Raji (cell line): ENCODE results near the gene DHRS7B.

Experiments
- POLR2A ChIP-seq: IDR thresholded peaks from 2 replicates; pipeline ENCODE4 v1.6.1; 2011; ENCODE audit warnings: low read depth, low read length, control low read depth; ENCODE audit not compliant: insufficient read depth

Gene DHRS7B

DNA sequence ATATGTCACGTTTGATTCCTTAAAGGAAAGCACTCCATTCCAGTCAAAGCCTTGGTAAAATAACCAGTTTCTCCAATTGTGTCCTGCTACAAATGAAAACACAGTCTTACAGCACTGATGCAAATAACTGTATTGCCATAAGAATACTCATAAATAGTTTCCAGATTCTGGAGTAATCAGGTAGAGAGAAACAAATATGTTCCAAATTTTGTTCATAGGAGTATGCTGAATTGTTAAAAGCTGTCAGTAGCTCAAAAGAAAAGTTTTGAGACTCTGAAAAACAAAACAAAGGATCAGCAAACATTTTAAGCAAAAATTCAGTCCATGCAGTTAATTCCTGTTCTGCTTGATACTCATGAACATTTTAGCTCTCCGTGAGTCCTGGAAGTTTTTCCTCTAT lies 7.8 kb downstream of the DHRS7B start:
- no peak for TF ChIP-seq POLR2A

DNA sequence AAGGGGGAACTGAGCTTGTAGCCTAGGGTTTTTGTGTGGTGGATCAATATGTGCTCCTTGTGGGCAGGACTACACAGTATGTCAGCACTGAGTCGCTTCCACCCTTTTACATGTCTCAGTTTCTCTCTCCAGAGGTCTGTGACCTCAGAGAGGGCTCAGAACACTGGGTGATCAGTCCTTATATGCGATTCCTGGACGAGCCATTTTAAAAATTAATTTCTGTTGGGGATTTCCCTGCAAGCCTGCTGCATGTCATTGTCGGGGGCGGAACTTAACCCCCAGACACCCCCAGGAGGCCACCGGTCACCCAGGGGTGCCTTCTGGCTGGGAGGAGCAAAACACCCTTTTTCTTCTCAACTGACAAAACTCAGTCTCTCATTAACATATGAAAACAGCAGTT lies 14.1 kb downstream of the DHRS7B start:
- TF ChIP-seq POLR2A: no peak

DNA sequence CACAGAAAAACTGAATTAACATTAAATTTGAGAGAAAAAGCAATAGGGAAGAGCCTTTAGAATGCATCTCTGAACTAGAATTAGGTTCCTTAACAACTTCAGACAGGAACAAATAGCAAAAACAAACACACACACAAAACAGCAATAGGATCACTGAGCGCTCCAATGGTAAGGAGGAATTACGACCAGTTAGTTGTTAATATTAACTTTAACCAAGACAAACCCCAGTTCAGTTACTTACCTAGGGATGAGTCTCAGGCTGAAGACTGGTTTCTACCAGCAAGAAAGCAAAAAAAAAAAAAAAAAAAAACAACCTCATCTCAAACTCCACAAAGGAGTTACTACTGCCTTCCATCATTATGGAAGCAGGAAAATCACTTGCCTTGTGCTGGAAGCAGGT lies 14.6 kb downstream of the DHRS7B start:
- no peak for TF ChIP-seq POLR2A

DNA sequence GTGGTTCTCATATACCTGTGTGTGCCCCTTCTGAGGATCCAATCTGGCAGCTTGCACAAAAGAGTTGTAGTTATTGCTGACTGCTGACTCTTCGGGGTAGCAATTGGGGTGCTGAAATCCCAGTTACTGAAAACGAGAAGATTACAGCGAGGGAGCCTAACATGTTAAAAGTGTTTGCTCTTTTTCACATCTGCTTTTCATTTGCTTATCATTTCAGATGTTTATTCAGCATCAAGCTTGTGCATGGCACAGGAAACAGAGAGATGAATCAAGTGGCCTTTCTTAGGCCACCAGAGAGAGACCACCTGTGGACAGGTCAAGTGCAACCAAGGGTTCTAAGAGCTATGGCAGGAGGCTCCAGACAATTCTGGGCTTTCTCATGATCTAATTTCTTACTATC lies 16.9 kb downstream of the DHRS7B start:
- no peak for TF ChIP-seq POLR2A

DNA sequence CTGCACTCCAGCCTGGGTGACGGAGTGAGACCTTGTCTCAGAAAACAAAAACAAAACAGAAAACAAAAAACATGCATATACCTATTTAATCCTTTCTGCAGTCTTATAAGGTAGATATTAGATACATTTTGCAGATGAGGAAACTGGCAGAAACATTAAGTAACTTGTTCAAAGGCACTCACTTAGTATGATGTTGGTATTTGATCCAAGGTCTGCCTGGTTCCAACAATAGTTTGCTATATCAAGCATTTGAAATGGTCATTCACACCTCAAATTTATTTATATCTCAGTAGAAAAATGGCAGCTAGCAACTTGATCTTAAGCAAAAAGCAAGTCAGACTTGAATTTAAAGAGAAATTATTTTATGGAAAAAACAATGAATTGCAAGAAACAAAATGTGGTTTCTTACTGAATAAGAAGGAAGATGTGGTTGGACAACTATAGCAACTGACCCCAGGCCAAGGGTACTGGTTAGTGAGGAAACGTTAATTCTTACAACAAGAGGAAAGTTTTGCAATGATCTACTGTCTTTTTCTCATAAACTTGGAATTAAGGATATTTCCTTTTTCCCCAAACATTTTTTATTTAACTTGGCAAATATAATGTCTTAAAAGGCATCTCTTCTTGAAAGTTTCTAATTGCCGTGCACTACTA lies 19.7 kb downstream of the DHRS7B start:
- TF ChIP-seq POLR2A: no peak

DNA sequence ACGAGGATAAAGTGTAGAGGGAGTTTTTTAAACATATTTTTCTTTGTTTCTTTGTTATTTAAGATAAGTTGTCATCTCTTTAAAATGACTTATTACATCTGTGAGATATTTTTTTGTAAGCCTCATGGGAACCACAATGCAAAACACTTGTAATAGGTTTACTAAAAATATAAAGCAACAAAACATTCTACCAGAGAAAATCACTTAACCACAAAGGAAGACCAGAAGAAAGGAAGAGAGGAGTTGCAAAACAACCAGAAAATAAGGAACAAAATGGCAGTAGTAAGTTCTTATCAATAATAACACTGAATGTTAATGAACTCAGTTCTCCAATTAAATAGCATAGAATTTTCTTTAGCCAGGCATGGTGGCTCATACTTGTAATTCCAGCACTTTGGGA lies 22.9 kb downstream of the DHRS7B start:
- no peak for TF ChIP-seq POLR2A

DNA sequence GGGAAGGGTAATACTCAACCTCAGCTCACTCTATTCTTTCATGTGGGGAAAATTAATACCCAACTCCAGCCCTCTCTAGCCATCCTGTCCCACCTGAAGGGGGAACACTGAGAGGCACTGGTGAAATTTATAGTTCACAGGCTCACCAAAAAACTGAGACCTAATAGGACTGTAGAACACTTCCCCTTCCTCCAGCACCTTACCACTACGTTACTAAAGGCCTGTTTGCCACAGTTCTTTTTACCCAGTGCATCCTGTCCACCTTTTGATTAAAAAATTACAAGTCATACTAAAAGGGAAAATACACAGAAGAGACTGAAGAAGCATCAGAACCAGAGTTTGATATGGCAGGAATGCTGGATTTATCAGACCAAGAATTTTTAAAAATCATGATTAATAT lies 26.0 kb downstream of the DHRS7B start:
- no peak for TF ChIP-seq POLR2A

DNA sequence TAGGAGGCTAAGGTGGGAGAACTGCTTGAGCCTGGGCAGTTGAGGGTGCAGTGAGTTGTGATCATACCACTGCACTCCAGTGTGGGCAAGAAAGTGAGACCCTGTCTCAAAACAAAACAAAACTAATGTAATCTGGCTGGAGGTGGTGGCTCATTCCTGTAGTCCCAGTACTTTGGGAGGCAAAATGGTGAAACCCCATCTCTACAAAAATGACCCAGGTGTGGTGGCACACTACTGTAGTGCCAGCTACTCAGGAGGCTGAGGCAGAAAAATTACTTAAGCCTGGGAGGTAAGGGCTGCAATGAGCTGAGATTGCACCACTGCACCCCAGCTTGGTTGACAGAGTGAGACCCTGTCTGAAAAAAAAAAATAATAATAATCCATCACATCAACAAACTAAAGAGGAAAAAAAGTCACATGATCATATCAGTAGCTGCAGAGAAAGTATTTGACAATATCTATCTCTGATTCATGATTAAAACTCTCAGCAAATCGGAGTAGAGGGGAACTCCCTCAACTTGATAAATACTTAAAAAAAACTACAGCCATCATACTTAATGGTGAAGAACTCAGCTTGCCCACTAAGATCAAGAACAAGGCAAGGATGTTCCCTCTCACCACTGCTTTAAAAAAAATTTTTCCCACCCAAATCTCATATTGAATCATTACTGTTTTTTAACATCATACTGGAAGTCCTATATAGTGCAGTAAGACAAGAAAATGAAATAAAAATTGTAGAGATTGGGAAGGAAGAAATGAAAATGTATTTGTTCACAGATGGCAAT lies 31.0 kb downstream of the DHRS7B start:
- no peak for TF ChIP-seq POLR2A

DNA sequence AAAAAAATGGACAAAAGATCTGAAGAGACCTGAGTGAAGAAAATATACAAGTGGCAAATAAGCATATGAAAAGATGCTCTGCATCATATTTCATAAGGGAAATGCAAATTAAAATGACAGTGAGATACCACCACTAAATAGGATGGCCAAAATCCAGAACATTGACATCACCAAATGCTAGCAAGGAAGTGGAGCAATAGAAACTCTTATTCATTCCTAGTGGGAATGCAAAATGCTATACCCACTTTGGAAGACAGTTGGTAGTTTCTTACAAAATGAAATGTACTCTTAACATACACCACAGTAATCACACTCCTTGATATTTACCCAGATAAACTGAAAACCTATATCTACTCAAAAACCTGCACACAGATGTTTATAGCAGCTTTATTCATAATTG lies 33.6 kb downstream of the DHRS7B start:
- no peak for TF ChIP-seq POLR2A

DNA sequence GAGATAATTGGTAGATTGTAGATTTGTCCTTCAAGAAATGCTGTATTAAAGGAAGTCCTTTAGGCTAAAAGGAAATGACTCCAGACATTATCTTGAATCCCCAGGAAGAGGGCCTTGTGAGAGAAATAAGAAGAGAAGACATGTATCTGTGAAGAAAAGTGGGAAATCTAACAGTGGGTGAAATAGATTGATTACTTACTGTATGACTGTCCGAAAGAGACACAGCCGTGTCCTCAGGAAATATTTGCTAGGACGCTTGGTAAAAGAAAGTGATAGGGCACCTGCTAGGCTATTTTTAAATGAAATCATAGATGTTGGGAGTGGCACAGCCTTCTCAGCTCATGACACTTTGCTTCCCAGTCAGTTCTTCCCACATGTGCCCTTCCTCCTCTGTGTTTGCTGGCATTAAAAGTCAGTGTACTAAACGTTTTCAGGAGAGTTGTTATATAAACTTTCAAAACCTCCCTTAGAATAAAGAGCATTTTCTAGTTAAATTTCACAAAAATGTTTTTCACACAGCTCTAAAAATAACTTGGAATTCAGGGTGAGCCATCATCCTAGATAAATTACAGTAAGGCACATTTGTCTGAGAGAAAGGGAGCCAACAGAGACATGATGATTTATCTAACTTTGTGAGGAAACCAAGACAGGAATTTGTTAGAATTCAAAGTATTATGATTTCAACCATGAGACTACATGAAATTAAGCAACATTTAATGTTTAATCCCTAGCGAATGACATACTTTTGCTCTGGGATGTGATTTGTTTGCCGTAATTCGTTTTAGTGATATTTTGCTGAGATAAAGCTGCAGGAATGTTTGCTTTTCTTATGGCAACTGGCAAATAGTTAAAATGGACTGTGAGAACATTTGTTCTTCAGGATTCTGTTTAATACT lies 35.0 kb downstream of the DHRS7B start:
- no peak for TF ChIP-seq POLR2A

DNA sequence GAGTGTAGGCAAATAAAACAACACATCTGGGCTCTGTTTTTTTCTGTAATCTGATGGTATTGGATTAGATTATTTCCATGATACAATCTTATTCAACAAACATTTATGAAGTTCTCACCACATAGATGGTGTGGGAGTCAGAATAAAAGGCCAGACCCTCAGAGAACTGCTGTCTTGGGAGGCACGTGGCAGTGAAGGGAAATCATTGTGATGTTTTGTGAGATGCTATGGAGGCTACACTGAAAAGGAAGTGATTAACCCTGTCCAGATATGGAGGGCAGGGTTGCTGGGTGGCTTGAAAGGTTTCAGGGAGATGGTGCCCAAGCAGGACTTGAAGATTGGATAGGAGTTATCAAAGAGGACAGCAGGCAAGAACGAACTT lies 35.6 kb downstream of the DHRS7B start:
- TF ChIP-seq POLR2A: no peak

DNA sequence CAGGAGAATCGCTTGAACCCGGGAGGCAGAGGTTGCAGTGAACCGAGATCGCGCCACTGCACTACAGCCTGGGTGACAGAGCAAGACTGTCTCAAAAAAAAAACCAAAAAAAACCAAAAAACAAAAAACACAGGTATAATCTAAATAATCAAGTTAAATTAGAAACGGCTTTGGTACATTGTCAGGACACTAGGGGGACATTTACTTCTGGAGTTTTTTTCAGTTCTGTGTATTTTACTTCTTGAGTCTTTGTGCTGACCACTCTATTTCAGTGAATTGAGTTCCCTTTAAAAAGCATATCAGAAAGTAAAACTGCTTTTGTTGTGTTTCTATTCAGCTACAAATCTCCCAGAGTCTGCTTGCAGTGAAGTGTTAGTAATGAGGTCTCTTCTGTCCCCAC lies 36.3 kb downstream of the DHRS7B start:
- no peak for TF ChIP-seq POLR2A

DNA sequence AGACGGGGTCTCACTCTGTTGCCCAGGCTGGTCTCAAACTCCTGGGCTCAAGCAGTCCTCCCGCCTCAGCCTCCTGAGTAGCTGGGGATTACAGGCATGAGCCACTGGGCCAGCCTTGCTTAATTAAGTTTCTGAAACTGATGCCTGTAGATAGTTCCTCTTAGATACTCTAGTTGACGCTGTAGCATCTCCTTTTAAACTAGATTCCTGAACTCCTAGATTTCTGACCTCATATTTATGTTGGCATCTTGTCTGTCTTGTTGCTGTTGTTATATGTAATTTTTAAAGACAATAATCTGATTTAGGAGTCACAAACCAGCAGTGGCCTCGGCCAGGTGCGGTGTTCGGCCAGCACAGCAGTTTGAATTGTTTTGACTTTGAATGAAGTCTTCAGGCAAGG lies 37.5 kb downstream of the DHRS7B start:
- no peak for TF ChIP-seq POLR2A

DNA sequence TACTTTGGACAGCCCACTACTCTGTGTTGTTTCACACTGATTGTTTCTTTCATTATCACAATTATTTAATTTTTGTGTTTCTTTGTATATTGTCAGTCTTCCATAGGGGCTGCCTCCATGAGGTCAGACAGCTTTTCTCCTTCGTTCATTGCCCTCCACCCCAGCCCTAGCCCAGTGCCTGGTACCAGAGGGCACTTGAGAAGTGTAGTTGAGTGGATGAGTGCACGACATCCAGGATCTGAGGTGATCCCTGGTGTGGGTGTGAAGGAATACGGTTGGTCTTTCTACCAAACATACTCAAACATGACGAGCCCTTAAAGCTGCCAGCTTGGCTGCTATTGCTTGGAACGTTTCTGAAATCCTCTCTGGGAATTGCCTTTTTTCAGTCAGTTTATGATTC lies 37.9 kb downstream of the DHRS7B start:
- no peak for TF ChIP-seq POLR2A

DNA sequence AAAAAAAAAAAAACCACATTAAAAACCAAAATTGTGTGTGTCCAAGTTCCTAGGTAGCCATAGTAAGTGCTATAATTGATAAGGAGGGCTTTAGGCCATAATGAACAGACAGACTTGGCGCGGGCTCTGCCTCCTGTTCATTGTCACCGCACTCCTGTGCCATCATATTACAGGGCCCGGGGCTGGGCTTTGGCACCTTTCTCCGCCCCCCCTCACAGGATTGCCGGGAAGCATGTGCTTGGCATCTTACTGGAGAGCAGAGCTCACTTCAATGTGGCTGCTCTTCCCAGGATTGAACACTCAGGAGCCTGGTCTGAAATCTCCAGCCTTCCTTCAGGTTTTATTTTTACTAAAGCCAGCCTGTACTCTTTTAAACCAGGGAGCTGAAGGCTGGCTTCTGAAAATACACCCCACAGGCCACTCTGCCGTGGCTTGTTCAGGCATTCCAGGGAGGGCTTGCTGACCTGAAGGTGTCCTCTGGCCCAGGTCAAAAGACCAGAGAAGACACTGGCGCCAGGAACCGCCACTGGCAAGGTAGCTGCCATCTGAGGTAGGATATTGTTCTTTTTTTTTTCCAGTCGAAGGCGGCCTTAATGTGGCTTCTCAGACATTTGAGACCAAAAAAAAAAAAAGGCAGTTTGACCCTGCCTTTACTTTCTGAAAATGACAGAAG lies 39.3 kb downstream of the DHRS7B start:
- no peak for TF ChIP-seq POLR2A
